Neural crest cell (in vitro differentiated cells): Measurements from ENCODE around the gene ERG. TPM values are rescaled to one million over a fixed set of nuclear protein-coding genes. Genes with fewer than 3 reads are reported as not detected.

Experiments
- DNase-seq: peaks from one replicate; pipeline ENCODE4 v3.0.0; 2021; ENCODE audit warnings: low read depth, mixed read lengths, low spot score
- H3K27ac Mint-ChIP-seq: one replicate; pipeline ENCODE4 v1.8.0; 2021; ENCODE audit warnings: mild to moderate bottlenecking, mixed read lengths; ENCODE audit not compliant: unreplicated experiment
- H3K27me3 Mint-ChIP-seq: 2 replicates; pipeline ENCODE4 v1.8.0; 2021; ENCODE audit warnings: low read depth, mild to moderate bottlenecking, mixed read lengths
- H3K36me3 Mint-ChIP-seq: 2 replicates; pipeline ENCODE4 v1.8.0; 2021; ENCODE audit warnings: low read depth, mild to moderate bottlenecking, mixed read lengths
- H3K4me1 Mint-ChIP-seq: 2 replicates; pipeline ENCODE4 v1.8.0; 2021; ENCODE audit warnings: mixed read lengths
- H3K4me3 Mint-ChIP-seq: one replicate; pipeline ENCODE4 v1.8.0; 2021; ENCODE audit warnings: mild to moderate bottlenecking, mixed read lengths
- H3K9me3 Mint-ChIP-seq: 2 replicates; pipeline ENCODE4 v1.8.0; 2021; ENCODE audit warnings: mixed read lengths
- total RNA-seq: library from RNA; stranded (reverse); gene quantifications from 2 replicates; pipeline ENCODE4 v1.2.1, GENCODE V29; 2021
- TF ChIP-seq, protein P1 (sequence below): fragments of 200-600 bp; sonication (generic); conservative IDR thresholded peaks from 2 replicates; pipeline ENCODE4 v1.5.0; 2021; ENCODE audit warnings: antibody characterized with exemption, mild to moderate bottlenecking

ERG gene
- total RNA-seq, 1 donor from 2014 or later: 0.19 TPM

DNA sequence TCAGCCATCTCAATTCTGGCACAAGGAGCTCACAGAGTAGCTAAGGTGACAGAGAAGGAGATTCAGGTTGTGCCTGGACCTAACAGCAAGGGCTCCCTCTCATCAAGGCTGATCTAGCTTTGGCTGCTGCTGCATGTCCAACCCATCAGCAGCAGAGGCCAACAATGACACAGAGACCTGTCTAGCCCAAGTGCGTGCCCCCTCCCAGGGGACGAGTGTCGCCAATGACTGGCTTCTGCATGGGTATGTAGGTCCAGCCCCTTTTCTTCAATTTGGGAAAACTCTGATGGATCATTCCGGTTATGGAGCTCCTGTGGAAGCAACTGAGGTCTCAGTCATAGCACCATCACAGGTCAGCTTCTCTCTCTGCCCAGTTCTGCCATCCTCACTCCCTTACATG is 158.1 kb downstream of the ERG start:
- H3K4me3 Mint-ChIP-seq: no peak overlapping the region
- DNase-seq: no peak
- TF ChIP-seq, protein P1, sequence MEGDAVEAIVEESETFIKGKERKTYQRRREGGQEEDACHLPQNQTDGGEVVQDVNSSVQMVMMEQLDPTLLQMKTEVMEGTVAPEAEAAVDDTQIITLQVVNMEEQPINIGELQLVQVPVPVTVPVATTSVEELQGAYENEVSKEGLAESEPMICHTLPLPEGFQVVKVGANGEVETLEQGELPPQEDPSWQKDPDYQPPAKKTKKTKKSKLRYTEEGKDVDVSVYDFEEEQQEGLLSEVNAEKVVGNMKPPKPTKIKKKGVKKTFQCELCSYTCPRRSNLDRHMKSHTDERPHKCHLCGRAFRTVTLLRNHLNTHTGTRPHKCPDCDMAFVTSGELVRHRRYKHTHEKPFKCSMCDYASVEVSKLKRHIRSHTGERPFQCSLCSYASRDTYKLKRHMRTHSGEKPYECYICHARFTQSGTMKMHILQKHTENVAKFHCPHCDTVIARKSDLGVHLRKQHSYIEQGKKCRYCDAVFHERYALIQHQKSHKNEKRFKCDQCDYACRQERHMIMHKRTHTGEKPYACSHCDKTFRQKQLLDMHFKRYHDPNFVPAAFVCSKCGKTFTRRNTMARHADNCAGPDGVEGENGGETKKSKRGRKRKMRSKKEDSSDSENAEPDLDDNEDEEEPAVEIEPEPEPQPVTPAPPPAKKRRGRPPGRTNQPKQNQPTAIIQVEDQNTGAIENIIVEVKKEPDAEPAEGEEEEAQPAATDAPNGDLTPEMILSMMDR: no peak

DNA sequence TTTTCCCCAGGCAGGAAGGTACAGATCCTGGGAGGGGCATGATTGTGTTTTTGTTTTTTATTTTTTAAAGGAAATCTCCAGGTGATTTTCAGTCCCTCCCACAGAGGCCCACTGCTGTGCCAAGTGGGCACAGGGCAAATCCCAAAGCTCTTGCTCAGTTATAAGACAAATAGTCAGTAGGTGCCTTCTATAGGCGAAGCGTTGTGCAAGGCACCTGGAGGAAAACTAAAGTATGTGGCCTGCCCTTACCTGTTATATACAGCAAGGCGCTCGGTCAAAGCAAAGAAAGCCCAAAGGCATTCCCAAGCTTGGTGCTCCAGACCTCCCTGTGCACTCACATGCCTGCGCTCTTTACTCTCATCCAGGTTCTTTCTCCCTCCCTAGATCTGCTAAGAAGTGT is 160.5 kb downstream of the ERG start:
- Mint-ChIP-seq H3K9me3 (peaks cover 6% of the 10 kb centered on the region), H3K27ac (no peak overlapping the region), H3K4me1 (no peaks in the 10 kb centered on the region), H3K27me3 (no peaks in the 10 kb centered on the region), H3K36me3 (no peaks in the 10 kb centered on the region), H3K4me3 (no peak overlapping the region)
- TF ChIP-seq, protein P1: no peak
- DNase-seq: no peak

More for the DNA sequence above, 158.1 kb downstream of the ERG start:
- Mint-ChIP-seq H3K4me1 (no peaks in the 10 kb centered on the region), H3K9me3 (peaks cover 8% of the 10 kb centered on the region), H3K27ac (no peak overlapping the region), H3K36me3 (no peaks in the 10 kb centered on the region), H3K27me3 (no peaks in the 10 kb centered on the region)

DNA sequence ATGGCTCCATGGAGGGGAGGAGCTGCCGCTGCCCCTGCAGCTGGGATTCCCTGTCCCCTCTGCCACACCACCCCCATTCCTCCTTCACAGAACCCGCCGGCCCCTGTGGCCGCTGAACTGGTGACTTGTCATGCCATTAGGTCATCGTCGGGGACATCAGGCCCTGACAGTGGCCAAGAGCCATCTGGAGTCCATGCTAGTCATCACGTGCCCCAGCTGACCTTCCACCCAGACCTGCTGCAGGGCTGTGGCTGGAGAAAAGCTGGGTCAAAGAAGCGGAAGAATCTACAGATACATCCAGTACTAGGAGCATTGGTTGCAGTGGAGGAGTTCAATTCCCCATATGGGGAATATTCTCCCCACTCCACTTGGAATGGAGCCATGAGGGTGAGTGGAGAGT is 163.4 kb downstream of the ERG start:
- Mint-ChIP-seq H3K27me3 (no peaks in the 10 kb centered on the region), H3K4me3 (no peak overlapping the region), H3K36me3 (no peaks in the 10 kb centered on the region), H3K4me1 (no peaks in the 10 kb centered on the region), H3K27ac (no peak overlapping the region), H3K9me3 (peaks cover 8% of the 10 kb centered on the region)
- no peak for DNase-seq
- TF ChIP-seq, protein P1: no peak

DNA sequence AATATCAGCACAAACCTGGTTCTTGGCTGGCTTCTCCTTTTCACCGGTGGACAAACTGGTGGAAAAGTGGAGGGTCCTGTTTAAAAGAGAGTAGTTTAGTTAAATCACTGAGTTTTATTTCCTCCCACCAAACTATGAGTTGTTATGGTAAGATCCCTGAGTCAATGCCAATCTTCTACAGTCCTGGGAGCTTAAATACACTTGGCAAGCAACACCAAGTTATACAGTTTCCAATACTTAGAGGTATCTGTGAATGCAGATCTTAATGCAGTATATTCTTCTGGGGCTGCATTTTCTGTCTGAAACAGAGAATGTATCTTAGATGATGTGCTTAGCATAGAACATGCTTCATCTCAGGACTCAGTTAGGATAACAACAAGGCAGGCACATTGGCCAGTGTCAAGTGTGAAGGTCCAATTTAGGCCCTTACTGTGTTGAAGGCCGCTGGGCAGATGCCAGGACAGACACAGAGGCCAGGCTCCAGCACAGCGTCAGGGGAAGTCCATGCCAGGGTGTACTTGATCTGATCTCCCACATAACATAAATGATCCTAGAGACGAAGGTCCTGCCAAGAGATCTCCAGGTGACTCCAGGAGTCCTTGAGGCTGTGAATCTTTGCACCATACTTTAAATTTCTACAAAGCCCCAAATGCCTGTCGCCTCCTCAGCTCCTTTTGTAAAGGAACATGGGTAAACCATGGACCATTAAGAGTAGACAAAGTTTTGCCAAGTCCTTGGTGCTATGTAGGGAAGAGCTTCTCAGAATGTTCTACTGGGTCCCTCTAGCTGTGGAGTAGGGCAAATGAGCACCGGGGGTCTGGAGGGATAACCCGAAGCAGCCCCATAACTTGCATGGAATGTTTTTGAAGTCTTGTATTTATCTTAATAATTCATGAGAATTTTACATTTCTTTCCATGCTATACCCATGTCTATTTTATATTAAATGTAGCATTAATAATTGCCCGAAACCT is 164.7 kb downstream of the ERG start:
- H3K27ac Mint-ChIP-seq: no peak overlapping the region
- peaks cover 8% of the 10 kb centered on the region for H3K9me3 Mint-ChIP-seq
- no peaks in the 10 kb centered on the region for H3K27me3 Mint-ChIP-seq
- no peaks in the 10 kb centered on the region for H3K4me1 Mint-ChIP-seq
- no peaks in the 10 kb centered on the region for H3K36me3 Mint-ChIP-seq
- no peak for DNase-seq
- H3K4me3 Mint-ChIP-seq: no peak overlapping the region
- TF ChIP-seq, protein P1: no peak

DNA sequence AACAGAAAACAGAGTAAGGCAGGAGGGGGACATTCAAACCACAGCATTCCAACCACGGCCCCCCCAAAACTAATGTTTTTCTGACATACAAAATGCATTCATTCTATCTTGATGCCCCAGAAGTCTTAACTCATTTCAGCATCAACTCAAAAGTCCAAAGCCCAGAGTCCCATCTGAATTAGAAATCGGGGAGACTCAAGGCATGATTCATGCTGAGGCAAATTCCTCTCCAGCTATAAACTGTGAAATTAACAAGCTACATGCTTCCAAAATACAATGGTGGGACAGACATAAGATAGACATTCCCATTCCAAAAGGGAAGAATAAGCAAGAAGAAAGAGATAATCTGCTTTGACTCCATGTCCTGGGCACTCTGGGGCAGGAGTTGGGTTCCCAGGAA is 167.6 kb downstream of the ERG start:
- Mint-ChIP-seq H3K27me3 (no peaks in the 10 kb centered on the region), H3K36me3 (no peaks in the 10 kb centered on the region), H3K9me3 (peaks cover 3% of the 10 kb centered on the region), H3K4me3 (no peak overlapping the region), H3K4me1 (peaks cover 4% of the 10 kb centered on the region), H3K27ac (no peak overlapping the region)
- TF ChIP-seq, protein P1: no peak
- no peak for DNase-seq

Other genes starting within 250 kb of the ERG start
- 0.23 and 0.40 TPM in 2 replicates for gene KCNJ15, start 241.5 kb downstream of the ERG start, total RNA-seq